Measurements from ENCODE around the gene CRELD2. TPM values are rescaled to one million over a fixed set of nuclear protein-coding genes. Genes with fewer than 3 reads are reported as not detected.

CRELD2 gene
- total RNA-seq, 4 donors from 2014 or later = 44.8 to 80.4 (median 65.1) TPM

DNA sequence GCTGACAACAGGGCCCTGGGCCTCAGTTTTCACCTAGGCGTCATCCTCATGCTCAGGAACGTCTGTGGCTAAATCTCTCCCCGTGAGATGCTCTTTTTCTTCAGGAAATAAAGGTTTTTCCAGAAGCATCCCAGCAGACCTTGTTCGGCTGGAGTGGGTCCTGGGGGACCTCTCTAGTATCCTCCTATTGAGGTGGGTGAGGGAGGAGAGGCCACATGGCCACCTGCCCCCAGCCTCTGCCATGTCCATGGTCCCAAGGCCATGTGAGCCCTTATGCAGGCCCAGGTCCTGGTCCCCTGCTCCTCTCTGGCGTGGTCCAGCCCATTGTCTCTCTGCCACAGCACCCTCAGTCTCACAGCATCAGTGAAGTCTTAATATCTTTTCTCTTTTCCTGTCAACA lies 22.2 kb upstream of the CRELD2 start:
- DNase-seq (ENCODE audit: low spot score in 2 of 2) = no peak
- Histone ChIP-seq H3K4me1 (no peaks in the 10 kb centered on the region), H3K4me3 (no peak overlapping the region), H3K9me3 (peaks cover 0 to 21% (median 3%) of the 10 kb centered on the region in 4 donors), H3K36me3 (peaks cover 0 to 76% (median 0%) of the 10 kb centered on the region in 3 donors), H3K27me3 (no peaks in the 10 kb centered on the region), H3K27ac (no peak overlapping the region)
- TF ChIP-seq POLR2A (IDR thresholded peaks at IDR 0.05) (no peak), EP300 (IDR thresholded peaks at IDR 0.05) (no peak)
- TF ChIP-seq, protein P1, sequence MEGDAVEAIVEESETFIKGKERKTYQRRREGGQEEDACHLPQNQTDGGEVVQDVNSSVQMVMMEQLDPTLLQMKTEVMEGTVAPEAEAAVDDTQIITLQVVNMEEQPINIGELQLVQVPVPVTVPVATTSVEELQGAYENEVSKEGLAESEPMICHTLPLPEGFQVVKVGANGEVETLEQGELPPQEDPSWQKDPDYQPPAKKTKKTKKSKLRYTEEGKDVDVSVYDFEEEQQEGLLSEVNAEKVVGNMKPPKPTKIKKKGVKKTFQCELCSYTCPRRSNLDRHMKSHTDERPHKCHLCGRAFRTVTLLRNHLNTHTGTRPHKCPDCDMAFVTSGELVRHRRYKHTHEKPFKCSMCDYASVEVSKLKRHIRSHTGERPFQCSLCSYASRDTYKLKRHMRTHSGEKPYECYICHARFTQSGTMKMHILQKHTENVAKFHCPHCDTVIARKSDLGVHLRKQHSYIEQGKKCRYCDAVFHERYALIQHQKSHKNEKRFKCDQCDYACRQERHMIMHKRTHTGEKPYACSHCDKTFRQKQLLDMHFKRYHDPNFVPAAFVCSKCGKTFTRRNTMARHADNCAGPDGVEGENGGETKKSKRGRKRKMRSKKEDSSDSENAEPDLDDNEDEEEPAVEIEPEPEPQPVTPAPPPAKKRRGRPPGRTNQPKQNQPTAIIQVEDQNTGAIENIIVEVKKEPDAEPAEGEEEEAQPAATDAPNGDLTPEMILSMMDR (IDR thresholded peaks at IDR 0.05) = no peak
- WGBS, 2 donors = 85 to 91% methylated on average over 5 of the region's 5 CpGs

DNA sequence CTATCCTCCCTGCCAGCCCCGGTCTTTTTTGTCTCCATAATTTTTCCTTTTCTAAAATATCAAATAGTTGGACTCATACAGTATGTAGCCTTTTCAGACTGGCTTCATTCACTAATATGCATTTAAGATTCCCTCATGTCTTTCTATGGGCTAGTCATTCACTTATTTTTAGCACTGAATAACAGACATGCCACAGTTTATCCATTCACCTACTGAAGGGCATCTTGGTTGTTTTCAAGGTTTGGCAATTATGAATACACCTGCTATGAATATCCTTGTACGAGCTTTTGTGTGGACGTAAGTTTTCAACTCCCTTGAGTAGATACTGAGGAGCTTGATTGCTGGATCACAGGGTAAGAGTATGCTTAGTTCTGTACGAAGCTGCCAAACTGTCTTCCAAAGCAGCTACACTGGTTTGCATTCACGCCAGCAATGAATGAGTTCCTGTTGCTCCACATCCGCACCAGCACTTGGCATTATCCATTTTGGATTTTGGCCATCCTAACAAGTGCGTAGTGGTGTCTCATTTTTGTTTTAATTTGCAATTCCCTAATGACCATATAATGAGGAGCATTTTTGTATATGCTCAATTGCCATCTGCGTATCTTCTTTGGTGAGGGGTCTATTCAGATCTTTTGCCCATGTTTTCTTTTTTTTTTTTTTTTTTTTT lies 21.3 kb upstream of the CRELD2 start:
- Histone ChIP-seq H3K27ac (no peak overlapping the region), H3K4me1 (no peaks in the 10 kb centered on the region), H3K27me3 (no peaks in the 10 kb centered on the region), H3K36me3 (peaks cover 0 to 83% (median 0%) of the 10 kb centered on the region in 3 donors), H3K9me3 (peaks cover 0 to 21% (median 3%) of the 10 kb centered on the region in 4 donors), H3K4me3 (no peak overlapping the region)
- no peak for DNase-seq (ENCODE audit: low spot score in 2 of 2)
- 97 to 98% methylated on average over 8 of the region's 8 CpGs for WGBS, 2 donors
- TF ChIP-seq EP300 (IDR thresholded peaks at IDR 0.05) = no peak
- TF ChIP-seq, protein P1 (IDR thresholded peaks at IDR 0.05) = no peak
- no peak for TF ChIP-seq POLR2A (IDR thresholded peaks at IDR 0.05)

DNA sequence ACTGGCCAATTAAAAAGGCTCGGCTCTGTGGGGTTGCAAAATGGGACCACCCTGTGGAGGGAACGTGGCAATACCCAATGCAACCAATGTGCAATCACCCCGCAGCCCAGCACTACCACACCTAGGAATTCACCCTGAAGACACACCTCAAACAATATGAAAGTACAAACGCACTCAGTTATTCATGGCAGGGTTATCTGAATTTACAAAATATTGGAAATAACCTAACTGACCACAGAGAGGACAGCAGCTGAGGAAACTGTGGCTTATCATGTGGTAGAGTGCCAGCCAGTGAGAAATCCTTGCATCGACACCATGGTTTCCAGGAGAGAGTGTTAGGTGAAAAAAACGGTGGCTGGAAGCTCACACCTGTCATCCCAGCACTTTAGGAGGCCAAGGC lies 18.9 kb upstream of the CRELD2 start:
- Histone ChIP-seq H3K4me1 (no peaks in the 10 kb centered on the region), H3K9me3 (peaks cover 0 to 13% (median 3%) of the 10 kb centered on the region in 4 donors), H3K27ac (no peak overlapping the region), H3K4me3 (no peak overlapping the region), H3K27me3 (no peaks in the 10 kb centered on the region), H3K36me3 (peaks cover 3 to 92% (median 12%) of the 10 kb centered on the region in 3 donors)
- WGBS, 2 donors = 89 to 97% methylated on average over 6 of the region's 6 CpGs
- no peak for DNase-seq (ENCODE audit: low spot score in 2 of 2)
- TF ChIP-seq, protein P1 (IDR thresholded peaks at IDR 0.05) = no peak
- no peak for TF ChIP-seq EP300 (IDR thresholded peaks at IDR 0.05)

GRCh38 chr22:49900441-49901230 lies 17.8 kb upstream of the CRELD2 start:
- Histone ChIP-seq H3K9me3 (peaks cover 0 to 6% (median 3%) of the 10 kb centered on the region in 4 donors), H3K27ac (no peak overlapping the region), H3K27me3 (no peaks in the 10 kb centered on the region), H3K36me3 (peaks cover 3 to 98% (median 12%) of the 10 kb centered on the region in 3 donors), H3K4me3 (no peak overlapping the region), H3K4me1 (no peaks in the 10 kb centered on the region)
- 81 to 83% methylated on average over 23 to 30 of the region's 30 CpGs for WGBS, 2 donors
- no peak for DNase-seq (ENCODE audit: low spot score in 2 of 2)
- TF ChIP-seq, protein P1 (IDR thresholded peaks at IDR 0.05) = no peak
- no peak for TF ChIP-seq EP300 (IDR thresholded peaks at IDR 0.05)
- no peak for TF ChIP-seq POLR2A (IDR thresholded peaks at IDR 0.05)

DNA sequence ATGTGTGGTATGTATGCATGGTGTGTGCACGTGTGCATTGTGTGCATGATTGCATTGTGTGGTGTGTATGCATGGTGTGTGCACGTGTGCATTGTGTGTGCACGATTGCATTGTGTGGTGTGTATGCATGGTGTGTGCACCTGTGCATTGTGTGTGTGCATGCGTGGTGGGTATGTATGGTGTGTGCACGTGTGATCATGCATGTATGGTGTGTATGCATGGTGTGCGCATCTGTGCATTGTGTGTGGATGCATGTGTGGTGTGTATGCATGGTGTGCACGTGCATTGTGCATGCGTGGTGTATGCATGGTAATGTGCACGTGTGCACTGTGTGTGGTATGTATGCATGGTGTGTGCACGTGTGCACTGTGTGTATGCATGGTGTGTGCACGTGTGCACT lies 17.0 kb upstream of the CRELD2 start:
- Histone ChIP-seq H3K36me3 (peaks cover 3 to 99% (median 12%) of the 10 kb centered on the region in 3 donors), H3K27me3 (no peaks in the 10 kb centered on the region), H3K4me1 (no peaks in the 10 kb centered on the region), H3K27ac (no peak overlapping the region), H3K4me3 (no peak overlapping the region), H3K9me3 (peaks cover 0 to 6% (median 2%) of the 10 kb centered on the region in 4 donors)
- WGBS, 2 donors = 94 to 96% methylated on average over 11 of the region's 11 CpGs
- TF ChIP-seq, protein P1 (IDR thresholded peaks at IDR 0.05) = no peak
- no peak for TF ChIP-seq POLR2A (IDR thresholded peaks at IDR 0.05)
- TF ChIP-seq EP300 (IDR thresholded peaks at IDR 0.05) = no peak
- no peak for DNase-seq (ENCODE audit: low spot score in 2 of 2)

Measured in tibial nerve (tissue), 4 donors.